Glomerular visceral epithelial cell (primary cell): ENCODE measurements around the gene UBAP1.
A peak's percentile ranks its signal among the peaks of the same experiment; 100 is the strongest.
"Not testable (repeated sequence)": the region's sequence is repeated elsewhere in the genome, so short reads cannot be mapped to it uniquely, and the experiment has no call there.

Experiments
- DNase-seq: peaks from one replicate; pipeline ENCODE4 v3.0.0-alpha.2; 2016; ENCODE audit errors: extremely low spot score

The UBAP1 gene

DNA sequence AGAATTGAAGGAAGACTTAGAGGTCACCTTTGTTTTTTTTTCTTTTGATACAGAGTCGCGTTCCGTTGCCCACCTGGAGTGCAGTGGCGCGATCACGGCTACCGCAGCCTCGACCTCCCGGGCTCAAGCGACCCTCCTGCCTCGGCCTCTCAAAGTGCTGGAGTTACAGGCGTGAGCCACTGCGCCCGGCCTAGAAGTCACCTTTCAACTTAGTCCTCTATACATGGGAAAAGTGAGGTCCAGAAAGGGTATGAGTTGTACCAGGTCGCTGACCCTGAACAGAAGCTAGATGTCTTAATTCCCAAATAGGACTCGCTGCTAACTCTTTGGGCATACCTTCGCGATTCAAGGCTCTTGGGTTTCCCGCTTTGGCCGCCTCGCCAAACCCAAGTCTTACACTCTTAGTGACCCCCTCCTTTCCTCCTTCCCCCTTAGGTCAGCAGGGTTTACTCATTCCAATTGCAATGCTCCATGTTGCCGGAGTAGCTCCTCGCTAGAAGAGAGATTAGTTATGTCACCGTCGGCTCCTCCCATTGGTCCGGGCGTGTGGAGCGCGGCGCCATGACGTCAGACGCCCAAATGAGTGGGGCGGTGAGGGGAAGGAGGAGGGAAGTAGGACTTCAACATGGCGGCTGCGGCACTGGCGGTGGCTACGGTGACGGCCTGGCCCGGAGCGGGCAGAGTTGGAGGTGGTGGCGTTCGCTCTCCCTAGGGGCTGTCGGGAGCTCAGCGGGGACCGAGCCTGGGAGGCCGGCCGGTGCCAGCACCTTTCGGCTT, at the start of gene UBAP1:
UBAP1 (plus strand) TSS at position 608 of the 777 bp plus-strand sequence. CDS start 41,872 bp downstream, outside the sequence.
- DNase-seq = peak; percentile 98

DNA sequence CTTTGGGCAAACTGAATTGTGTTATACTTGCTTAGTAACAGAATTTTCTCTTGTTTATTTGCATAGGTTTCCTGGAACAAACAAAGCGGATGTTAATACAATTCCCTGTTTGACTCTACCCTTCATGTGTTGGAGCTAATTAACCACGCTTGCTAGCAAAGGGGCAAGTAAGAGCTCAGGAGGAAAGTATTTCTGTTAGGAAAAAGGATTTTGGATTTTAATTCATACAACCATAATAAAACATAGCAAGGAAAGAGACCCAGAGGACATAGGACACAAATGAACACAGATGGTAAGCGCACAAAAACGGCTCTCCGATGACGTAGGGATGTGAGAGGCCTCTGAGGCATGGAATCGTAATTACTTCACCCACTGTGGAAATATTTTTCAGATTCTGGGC, 47.3 kb upstream of the UBAP1 start:
- no peak for DNase-seq

DNA sequence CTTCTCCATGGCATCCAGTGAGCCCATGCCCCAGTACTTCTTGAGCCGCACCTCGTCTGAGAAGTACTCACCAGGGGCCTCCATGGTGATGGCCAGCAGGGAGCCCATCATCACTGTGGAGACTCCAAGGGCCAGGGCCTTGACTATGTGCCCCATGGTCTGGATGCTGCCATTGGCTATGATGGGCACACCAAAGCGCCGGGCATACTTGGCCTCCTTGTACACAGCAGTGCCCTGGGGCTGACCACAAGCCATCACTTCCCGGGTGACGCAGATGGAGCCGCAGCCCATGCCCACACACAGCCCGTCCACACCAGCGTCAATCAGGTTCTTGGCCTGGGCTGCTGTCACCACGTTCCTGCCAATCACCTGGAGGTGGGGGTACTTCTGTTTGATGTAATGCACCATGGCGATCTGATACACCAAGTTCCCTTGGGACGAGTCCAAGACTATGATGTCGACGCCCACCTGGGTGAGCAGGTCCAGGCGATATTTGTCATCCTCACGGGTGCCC, 45.4 kb upstream of the UBAP1 start:
- DNase-seq = no peak

DNA sequence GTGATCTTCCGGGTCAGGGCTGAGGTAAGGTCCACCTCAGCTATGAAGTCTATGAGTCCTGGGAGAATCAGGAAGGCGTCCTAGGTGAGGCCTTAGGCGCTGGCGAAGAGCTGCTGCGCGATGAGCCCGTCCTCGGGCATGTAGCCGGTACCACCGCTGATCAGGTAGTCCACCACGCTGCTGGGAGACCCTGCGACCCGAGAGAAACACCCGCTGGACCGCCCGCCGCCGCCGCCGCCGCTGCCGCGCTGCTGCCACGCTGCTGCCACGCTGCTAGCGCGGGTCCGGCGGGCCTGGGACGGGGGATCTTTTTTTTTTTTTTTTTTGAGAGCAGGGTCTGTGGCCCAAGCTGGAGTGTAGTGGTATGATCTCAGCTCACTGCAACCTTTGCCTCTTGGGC, 44.3 kb upstream of the UBAP1 start:
- no peak for DNase-seq

DNA sequence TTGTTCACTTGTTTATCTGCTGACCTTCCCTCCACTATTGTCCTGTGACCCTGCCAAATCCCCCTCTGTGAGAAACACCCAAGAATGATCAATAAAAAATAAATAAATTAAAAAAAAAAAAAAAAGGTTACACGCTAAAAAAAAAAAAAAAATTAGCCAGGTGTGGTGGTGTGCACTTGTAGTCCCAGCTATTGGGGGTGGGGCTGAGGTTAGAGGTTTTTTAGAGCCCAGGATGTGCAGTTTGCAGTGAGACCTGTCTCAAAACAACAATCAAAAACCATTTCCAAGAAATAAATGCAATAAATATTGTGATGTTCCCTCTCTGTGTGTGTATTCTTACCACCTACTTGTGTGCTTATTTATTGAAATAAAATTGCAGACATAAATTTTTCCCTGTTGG, 40.2 kb upstream of the UBAP1 start:
- not testable (repeated sequence) for DNase-seq

DNA sequence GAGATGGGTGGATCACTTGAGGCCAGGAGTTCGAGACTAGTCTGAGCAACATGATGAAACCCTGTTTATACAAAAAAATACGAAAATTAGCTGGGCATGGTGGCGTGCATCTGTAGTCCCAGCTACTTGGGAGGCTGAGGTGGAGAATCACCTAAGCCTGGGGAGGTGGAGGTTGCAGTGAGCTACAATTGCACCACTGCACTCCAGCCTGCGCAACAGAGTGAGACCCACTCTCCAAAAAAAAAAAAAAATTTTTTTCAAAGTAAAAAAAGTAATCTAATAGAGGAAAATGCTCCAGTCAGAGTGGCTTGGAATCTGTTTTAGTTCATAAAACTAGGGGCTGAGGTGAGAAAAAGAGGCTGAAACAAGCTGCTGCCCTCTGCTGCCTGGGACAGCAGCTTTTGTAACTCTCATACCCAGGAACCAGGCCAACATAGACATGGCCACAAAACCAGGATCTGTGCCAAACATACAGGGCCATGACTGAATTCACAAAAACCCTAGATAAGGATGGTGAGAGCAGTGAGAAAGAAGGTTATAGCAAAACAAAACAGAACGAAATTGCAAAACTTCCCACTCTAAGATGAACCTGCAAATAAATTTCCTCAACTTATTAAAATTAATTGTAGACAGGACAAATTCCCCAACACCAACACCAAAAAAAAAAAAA, 39.2 kb upstream of the UBAP1 start:
- DNase-seq = peak; percentile 74

DNA sequence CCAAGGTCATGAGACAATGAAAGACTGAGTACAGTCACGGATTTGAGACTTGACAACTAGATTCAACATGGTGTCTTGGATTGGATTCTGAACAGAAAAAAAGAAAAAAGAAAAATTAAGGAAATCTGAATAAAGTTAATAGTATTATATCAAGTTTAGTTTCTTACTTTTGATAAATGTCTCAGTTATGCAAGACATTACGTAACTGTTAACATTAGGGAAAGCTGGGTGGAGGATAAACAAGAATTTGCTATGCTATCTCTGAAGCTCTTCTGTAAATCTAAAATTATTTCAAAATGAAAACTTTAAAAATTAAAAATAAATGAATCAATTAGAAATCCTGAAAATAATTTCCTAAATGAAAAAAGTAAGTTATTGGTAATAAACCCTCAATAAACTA, 38.0 kb upstream of the UBAP1 start:
- no peak for DNase-seq

DNA sequence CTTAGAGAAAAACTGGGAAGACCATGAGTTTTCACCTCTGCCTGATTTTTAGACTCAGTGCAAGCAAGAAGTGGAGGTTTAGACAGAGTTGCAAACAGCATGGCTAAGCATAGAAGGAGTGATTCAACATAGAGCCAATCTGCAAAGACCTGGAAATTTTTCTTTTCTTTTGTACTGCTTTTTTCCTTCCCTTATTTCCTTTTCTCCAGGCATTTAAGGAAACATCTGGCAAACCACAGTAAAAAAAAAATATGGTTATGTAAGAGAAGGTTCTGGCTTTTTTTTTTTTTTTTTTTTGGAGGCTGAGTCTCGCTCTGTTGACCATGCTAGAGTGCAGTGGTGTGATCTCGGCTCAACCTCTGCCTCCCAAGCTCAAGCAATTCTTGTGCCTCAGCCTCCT, 35.7 kb upstream of the UBAP1 start:
- DNase-seq = no peak

DNA sequence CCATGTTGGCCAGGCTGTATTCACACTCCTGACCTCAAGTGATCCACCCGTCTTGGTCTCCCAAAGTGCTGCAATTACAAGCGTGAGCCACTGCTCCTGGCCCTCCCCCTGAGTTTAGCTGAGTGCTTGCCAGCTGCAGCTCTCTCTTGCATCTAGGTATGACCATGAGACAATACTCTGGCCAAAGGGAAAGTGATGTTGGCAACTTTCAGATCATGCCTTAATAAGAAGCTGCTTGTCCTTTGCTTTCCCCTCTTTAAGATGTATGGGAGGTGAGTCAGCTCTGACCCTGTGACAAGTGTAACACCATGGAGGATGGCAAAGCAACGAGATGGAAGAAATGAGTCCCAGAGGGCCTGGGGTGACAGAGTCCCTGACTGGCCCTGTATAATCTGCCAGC, 33.7 kb upstream of the UBAP1 start:
- peak; percentile 23 for DNase-seq

DNA sequence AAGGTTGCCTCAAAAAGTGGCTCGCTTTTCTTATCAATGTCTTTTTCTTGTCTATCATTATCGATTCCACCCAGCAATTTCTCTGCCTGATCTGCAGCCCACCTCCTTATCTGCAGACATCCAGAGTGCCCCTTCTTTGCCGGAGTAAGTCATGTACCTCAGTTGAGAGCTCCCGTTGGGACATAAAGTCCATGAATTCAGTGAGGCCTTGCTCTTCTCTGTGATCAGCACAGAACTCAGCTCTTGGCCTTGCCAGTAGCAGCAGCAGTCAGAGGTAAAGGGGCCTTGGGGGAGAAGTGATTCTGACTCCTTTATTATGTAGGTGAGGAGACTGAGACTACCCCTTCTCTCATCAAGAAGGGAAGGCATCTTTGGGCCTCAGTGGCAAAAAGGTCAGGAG, 27.4 kb upstream of the UBAP1 start:
- DNase-seq = no peak

DNA sequence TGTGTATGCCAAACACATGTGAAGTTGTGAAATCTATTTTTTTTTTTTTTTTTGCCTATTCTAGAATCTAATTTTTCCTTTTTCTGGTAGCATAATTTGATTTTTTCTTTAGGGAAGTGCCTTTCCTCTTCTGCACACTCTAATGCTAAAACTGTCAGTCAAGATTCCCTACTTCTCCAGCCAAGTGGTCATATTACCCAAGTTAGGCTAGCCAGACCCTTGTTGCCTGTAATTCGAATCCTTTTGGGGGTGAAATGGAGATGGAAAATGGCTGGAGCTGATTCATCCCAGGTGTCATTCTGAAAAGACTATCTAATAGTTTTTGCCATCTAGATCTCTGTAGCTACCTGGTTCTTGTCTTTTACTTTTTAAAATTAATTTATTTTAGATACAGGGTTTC, 24.8 kb upstream of the UBAP1 start:
- DNase-seq = no peak

DNA sequence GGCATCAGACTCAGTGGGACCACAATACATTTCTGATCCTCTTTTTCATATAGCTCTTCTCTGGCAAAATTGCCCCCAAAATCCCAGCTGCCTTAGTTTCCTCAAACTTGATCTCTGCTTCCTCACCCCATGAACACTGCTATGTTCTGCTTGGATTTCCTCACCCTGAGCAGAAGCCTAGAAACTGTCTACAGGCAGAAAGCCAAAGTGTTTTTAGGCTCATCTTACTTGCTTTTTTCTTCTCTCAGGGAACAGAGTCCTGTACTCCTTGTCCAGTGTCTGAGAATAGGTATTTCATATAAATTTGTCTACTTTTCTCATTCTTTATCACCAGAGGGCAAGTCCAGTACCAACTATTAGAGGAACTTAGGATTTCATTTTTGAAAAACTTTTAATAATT, 21.5 kb upstream of the UBAP1 start:
- no peak for DNase-seq

DNA sequence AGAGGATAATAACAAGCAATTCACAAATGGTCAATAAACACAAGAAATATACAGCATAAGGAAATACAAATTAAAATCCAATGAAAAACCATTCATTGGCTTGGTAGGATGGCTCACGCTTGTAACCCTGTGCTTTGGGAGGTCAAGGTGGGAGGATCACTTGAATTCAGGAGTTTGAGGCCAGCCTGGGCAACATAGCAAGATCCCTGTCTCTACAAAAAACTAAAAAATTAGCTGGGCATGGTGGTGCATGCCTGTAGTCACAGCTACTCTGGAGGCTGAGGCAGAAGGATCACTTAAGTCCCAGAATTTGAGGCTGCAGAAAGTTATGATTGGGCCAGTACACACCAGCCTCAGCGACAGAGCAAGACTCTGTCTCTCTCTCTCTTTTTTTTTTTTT, 20.9 kb upstream of the UBAP1 start:
- DNase-seq = no peak

DNA sequence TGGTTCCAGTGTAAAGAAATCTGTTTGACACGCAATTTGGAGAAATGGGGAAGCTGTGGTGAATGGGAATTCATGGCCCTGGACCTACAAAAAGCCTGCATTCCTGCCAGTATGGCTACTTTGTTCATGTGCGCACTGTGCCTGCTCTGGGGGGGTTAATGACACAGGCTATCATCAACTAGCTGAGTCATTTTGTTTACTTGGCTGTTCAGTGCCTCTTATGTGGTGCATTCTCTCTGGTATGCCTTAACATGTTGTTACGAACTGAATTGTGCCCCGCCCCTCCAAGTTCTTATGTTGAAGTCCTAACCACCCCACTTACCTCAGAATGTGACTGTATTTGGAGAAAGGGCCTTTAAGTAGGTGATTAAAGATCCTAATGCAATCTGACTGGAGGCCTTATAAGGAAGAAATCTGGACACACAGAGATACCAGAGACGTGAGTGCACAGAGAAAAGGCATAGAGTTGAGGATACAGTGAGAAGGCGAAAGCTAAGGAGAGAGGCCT, 20.4 kb upstream of the UBAP1 start:
- peak; percentile 11 for DNase-seq

DNA sequence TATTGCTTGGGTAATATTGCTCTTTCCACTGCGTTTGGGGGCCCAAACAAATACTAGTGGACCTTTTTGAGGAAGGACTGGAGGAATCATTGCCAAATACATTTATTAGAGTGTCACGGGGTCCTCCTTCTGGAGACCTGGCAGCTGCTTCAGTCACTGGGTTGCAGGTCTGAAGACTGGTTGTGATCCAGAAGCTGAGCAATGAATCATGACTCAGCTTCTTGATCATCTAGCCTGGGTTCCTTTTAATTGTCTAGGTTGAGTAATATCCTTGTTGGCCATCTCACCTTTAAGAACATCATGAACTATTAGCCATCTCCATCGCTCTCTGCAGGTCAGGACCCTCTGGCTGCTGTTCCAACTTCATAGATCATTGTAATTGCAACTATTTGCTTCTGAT, 15.4 kb upstream of the UBAP1 start:
- DNase-seq = no peak

DNA sequence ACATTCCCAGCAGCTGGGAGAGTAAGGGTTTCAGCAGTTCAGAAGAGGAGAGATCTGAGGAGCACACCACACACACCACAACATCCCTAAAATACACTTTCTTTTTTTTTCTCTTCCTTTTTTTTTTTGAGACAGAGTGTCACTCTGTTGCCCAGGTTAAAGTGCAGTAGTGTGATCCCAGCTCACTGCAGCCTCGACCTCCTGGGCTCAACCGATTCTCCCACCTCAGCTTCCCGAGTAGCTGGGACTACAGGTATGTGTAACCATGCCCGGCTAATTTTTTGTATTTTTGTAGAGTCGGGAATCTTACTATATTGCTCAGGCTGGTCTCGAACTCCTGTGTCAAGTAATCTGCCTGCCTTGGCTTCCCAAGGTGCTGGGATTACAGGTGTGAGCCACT, 9.7 kb upstream of the UBAP1 start:
- no peak for DNase-seq

DNA sequence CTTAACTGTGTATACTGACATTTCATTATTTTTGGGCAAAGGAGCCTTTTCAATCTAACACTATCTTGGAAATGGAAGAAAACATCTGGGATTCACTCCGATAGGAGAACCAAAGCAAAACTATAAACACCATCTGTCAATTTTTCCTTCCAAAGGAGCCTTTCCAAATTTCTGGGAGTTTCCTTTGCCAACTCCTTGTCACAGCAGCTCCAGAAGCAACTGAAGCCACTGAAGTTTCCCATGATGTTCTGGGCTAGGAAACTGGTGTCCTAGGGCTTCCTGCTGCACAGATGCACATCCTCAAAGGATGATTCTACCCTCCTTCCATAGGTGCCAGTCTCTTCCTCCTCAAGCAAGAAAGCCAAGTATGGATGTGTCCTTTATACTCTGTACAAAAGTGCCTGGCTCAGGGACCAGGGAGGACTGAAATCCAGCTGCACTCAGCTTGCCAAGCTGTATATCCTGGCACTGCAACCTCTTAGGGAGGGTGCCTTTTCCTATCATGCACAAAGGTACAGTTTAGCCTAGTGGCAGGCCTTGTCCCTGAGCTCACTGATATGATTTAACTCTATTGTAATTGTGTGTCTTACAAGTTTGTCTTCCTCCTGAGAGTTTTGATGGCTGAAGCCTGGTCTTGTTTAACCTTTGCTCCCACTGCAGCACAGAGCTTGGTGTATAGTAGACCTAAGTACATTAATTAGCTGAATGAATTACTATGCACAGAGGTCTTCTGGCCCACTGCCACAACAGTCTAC, 8.4 kb upstream of the UBAP1 start:
- no peak for DNase-seq

DNA sequence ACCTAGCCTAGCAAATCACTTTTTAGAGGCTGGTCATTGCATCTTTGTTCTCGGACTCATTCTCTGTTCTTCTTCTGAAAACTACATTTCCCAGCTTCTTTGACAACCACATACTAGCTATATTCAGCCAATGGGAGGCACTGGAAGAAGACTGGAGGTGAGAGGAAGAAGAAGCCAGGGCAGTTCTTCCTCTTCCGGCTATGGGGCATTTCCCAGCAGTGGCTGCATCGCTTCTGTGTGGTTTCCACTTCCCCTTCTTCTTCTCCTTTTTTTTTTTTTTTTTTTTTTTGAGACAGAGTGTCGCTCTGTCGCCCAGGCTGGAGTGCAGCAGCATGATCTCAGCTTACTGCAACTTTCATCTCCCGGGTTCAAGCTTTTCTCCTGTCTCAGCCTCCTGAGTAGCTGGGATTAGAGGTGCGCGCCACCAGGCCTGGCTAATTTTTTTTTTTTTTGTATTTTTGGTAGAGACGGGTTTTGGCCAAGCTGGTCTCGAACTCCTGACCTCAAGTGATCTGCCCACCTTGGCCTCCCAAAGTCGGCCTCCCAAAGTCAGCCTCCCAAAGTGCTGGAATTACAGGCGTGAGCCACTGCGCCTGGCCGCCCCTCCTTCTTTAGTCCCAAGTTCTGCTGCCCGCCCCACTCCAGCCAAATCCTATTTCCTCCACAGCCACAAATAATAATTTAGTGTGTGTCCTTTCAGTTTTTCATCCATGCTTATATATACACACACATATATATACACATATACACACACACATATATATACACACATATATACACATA, 6.9 kb upstream of the UBAP1 start:
- DNase-seq = no peak

DNA sequence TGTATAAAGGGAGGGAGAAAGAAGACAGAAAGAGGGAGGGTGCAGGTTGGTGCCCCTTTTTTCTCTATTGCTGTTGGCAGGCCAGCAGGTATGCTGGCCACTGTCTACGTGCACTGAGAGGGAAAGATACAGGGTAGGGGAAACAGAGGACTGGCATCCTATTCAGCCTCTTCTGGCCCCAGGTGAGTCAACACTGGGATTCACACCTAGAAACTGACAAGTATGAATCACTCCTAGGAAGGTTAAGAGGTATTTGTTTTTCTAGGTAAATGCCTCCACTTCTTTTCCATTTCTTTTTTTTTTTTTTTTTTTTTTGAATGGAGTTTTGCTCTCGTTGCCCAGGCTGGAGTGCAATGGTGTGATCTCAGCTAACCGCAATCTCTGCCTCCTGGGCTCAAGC, 2.8 kb upstream of the UBAP1 start:
- no peak for DNase-seq

DNA sequence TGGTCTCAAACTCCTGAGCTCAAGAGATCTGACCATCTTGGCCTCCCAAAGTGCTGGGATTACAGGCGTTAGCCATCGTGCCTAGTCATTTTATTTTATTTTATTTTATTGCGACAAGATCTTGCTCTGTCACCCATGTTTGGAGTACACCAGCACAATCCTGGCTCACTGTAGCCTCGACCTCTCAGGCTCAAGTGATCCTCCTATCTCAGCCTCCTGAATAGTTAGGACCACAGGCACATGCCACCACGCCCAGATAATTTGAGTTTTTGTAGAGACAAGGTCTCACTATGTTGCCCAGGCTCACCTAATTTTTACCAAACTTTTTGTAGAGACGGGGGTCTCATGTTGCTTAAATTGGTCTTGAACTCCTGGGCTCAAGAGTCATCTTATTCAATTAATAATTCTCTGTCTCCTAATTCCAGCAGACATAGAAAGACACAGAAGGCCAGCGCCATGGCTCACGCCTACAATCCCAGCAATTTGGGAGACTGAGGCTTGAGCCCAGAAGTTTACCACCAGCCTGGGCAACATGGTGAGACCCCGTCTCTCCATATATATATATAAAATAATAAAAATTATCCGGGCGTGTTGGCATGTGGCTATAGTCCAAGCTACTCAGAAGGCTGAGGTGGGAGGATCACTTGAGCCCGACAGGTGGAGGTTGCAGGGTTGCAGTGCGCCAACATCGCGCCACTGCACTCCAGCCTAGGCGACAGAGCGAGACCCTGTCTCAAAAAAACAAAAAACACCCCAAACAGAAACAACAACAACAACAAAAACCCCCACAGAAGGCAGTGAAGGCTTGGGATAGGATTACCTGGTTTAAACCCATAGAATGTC, 1.0 kb upstream of the UBAP1 start:
- no peak for DNase-seq
